GM18507 (cell line): ENCODE results near the gene SKAP1.
"Not testable (repeated sequence)": the region's sequence is repeated elsewhere in the genome, so short reads cannot be mapped to it uniquely, and the experiment has no call there.

Experiments
- DNase-seq: peaks from one replicate; pipeline ENCODE4 v3.0.0; 2011; ENCODE audit warnings: low read depth; ENCODE audit not compliant: insufficient read length; ENCODE audit errors: extremely low spot score
- FAIRE-seq: peaks from 2 replicates; lab custom pipeline; 2011; peaks lifted over from hg19 to GRCh38; lab: Jason Lieb, UNC

Gene SKAP1

GRCh38 chr17:48453447-48453846 lies 23.4 kb upstream of the SKAP1 start:
- peak; percentile 65 for FAIRE-seq
- DNase-seq: no peak

GRCh38 chr17:48451489-48451888 lies 21.5 kb upstream of the SKAP1 start:
- DNase-seq (no peak), FAIRE-seq (no peak)

GRCh38 chr17:48449335-48449734 lies 19.3 kb upstream of the SKAP1 start:
- not testable (repeated sequence) for DNase-seq, FAIRE-seq

- DNase-seq: no peak
- FAIRE-seq: peak; percentile 12
These were observed 15.2 kb upstream of the SKAP1 start for GRCh38 chr17:48445248-48445620.

- DNase-seq (no peak), FAIRE-seq (peak; percentile 72)
These were observed 14.7 kb upstream of the SKAP1 start for GRCh38 chr17:48444516-48445247.

- FAIRE-seq (no peak), DNase-seq (no peak)
These were observed 13.7 kb upstream of the SKAP1 start for GRCh38 chr17:48443712-48444111.

GRCh38 chr17:48442819-48443218 lies 12.8 kb upstream of the SKAP1 start:
- FAIRE-seq: peak; percentile 71
- DNase-seq: no peak

GRCh38 chr17:48441862-48442261 lies 11.8 kb upstream of the SKAP1 start:
- FAIRE-seq: peak; percentile 29
- DNase-seq: no peak

- DNase-seq (no peak), FAIRE-seq (peak; percentile 94)
These were observed 11.3 kb upstream of the SKAP1 start for GRCh38 chr17:48441231-48441711.

- DNase-seq: no peak
- FAIRE-seq: peak; percentile 47
These were observed 10.7 kb upstream of the SKAP1 start for GRCh38 chr17:48440669-48441068.

GRCh38 chr17:48439875-48440505 lies 10.0 kb upstream of the SKAP1 start:
- FAIRE-seq (no peak), DNase-seq (no peak)

GRCh38 chr17:48439110-48439850 lies 9.3 kb upstream of the SKAP1 start:
- peak; percentile 90 for FAIRE-seq
- DNase-seq: no peak

- FAIRE-seq (no peak), DNase-seq (no peak)
These were observed 8.6 kb upstream of the SKAP1 start for GRCh38 chr17:48438516-48439061.

- FAIRE-seq (no peak), DNase-seq (no peak)
These were observed 3.9 kb upstream of the SKAP1 start for GRCh38 chr17:48433896-48434295.

- DNase-seq (no peak), FAIRE-seq (no peak)
These were observed 3.1 kb upstream of the SKAP1 start for GRCh38 chr17:48432820-48433775.

GRCh38 chr17:48429156-48429555 lies 858 bp downstream of the SKAP1 start:
- DNase-seq: no peak
- peak; percentile 75 for FAIRE-seq

GRCh38 chr17:48427598-48427997 lies 2.4 kb downstream of the SKAP1 start:
- FAIRE-seq (peak; percentile 79), DNase-seq (no peak)

GRCh38 chr17:48426761-48427500 lies 3.1 kb downstream of the SKAP1 start:
- no peak for FAIRE-seq
- DNase-seq: no peak
